Stimulated activated CD8-positive, alpha-beta memory T cell treated with anti-CD3 and anti-CD28 coated beads, Interleukin-7, amount 100 ng/mL, for 1 hour (primary cell): ENCODE measurements around the gene SPECC1.
"Not testable (repeated sequence)": the region's sequence is repeated elsewhere in the genome, so short reads cannot be mapped to it uniquely, and the experiment has no call there.

Source experiments
- DNase-seq, 2 donors: peaks; one replicate each; pipeline ENCODE4 v3.0.0-alpha.2; 2020; ENCODE audit warnings: low read depth in 2 of 2

Gene SPECC1

GRCh38 chr17:20235747-20236146, 226.6 kb downstream of the SPECC1 start:
- no peak for DNase-seq

GRCh38 chr17:20236578-20237227, 227.5 kb downstream of the SPECC1 start:
- DNase-seq = no peak

- DNase-seq = not testable (repeated sequence)
Observed at GRCh38 chr17:20239776-20240175, 230.6 kb downstream of the SPECC1 start.

- DNase-seq = no peak
Observed at GRCh38 chr17:20241855-20242254, 232.7 kb downstream of the SPECC1 start.

- no peak for DNase-seq
Observed at GRCh38 chr17:20242271-20242670, 233.1 kb downstream of the SPECC1 start.

- no peak for DNase-seq
Observed at GRCh38 chr17:20243524-20243923, 234.4 kb downstream of the SPECC1 start.

GRCh38 chr17:20244671-20245070, 235.5 kb downstream of the SPECC1 start:
- no peak for DNase-seq

- DNase-seq = no peak
Observed at GRCh38 chr17:20246692-20247091, 237.5 kb downstream of the SPECC1 start.

GRCh38 chr17:20253323-20253722, 244.2 kb downstream of the SPECC1 start:
- no peak for DNase-seq

GRCh38 chr17:20254541-20254940, 245.4 kb downstream of the SPECC1 start:
- no peak for DNase-seq

GRCh38 chr17:20256144-20256543, 247.0 kb downstream of the SPECC1 start:
- DNase-seq = no peak

- DNase-seq = no peak
Observed at GRCh38 chr17:20257008-20257407, 247.8 kb downstream of the SPECC1 start.

GRCh38 chr17:20257798-20258197, 248.6 kb downstream of the SPECC1 start:
- DNase-seq = no peak

GRCh38 chr17:20259668-20260067, 250.5 kb downstream of the SPECC1 start:
- DNase-seq = no peak

- DNase-seq = no peak
Observed at GRCh38 chr17:20260268-20260667, 251.1 kb downstream of the SPECC1 start.

- no peak for DNase-seq
Observed at GRCh38 chr17:20262226-20263114, 253.3 kb downstream of the SPECC1 start.

GRCh38 chr17:20263115-20263433, 253.9 kb downstream of the SPECC1 start:
- DNase-seq = not testable (repeated sequence)

- no peak for DNase-seq
Observed at GRCh38 chr17:20263595-20263994, 254.4 kb downstream of the SPECC1 start.

- no peak for DNase-seq
Observed at GRCh38 chr17:20264996-20265395, 255.8 kb downstream of the SPECC1 start.

GRCh38 chr17:20266806-20267458, 257.8 kb downstream of the SPECC1 start:
- no peak for DNase-seq

GRCh38 chr17:20267459-20267842, 258.3 kb downstream of the SPECC1 start:
- DNase-seq = peak in 1 of 2 donors; percentile 20

GRCh38 chr17:20270369-20270768, 261.2 kb downstream of the SPECC1 start:
- DNase-seq = no peak
